Activated CD4-positive, alpha-beta T cell treated with anti-CD3 and anti-CD28 coated beads, Interleukin-2, amount 10 ng/mL, durations not matched to agents 7 days and 5 days (primary cell): ENCODE results near the gene OCSTAMP. TPM values are rescaled to one million over a fixed set of nuclear protein-coding genes. Genes with fewer than 3 reads are reported as not detected.
A peak's percentile ranks its signal among the peaks of the same experiment; 100 is the strongest.

ENCODE experiments used
- CTCF ChIA-PET: fragments of 350-600 bp; sonication (Branson Sonifier 250); formaldehyde crosslinking; loops from one replicate; lab custom pipeline; 2021; ENCODE audit warnings: antibody characterized with exemption; lab: Charles Lee
- POLR2A ChIA-PET: fragments of 350-600 bp; sonication (Branson Sonifier 250); formaldehyde crosslinking; loops from one replicate; lab custom pipeline; 2021; ENCODE audit warnings: antibody characterized with exemption; lab: Charles Lee
- DNase-seq: peaks from one replicate; pipeline ENCODE4 v3.0.0-alpha.2; 2020
- H3K27ac Mint-ChIP-seq: one replicate; pipeline ENCODE4 v1.8.0; 2021; ENCODE audit warnings: mild to moderate bottlenecking, moderate library complexity, mixed read lengths
- H3K27me3 Mint-ChIP-seq: one replicate; pipeline ENCODE4 v1.8.0; 2021; ENCODE audit warnings: mixed read lengths
- H3K36me3 Mint-ChIP-seq: one replicate; pipeline ENCODE4 v1.8.0; 2021; ENCODE audit warnings: low read depth, mixed read lengths
- H3K4me1 Mint-ChIP-seq: one replicate; pipeline ENCODE4 v1.8.0; 2021; ENCODE audit warnings: mixed read lengths
- H3K4me3 Mint-ChIP-seq: one replicate; pipeline ENCODE4 v1.8.0; 2021; ENCODE audit warnings: mild to moderate bottlenecking, moderate library complexity, mixed read lengths
- H3K9me3 Mint-ChIP-seq: one replicate; pipeline ENCODE4 v1.8.0; 2021; ENCODE audit warnings: mixed read lengths
- total RNA-seq, 2 experiments: library from RNA; stranded (reverse); gene quantifications; one replicate each; pipeline ENCODE4 v1.2.3, GENCODE V29; 2021

Gene OCSTAMP
- total RNA-seq, 2 experiments from 2014 or later: not detected

DNA sequence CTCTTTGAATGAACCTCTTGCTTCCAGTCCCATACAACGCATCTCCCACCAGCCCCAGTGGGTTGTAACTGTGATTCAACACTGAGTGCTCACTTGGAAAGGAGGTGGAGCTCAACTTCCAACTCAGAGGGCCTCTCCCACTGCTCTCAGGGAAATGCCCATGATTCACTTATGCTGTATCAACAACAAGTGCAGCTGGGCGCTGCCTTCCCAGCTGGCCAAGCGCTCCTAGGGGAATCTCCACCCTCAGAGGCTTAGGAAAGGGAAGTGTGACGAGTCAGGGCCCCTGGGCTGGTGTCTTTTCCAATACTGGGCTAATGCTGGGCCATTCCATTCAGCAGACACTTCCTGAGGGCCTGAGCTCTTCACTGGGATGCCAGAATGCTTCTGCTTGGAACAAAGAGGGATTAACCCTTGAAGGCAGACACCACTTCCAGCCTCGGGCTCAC, 8.1 kb upstream of the OCSTAMP start:
- H3K9me3 Mint-ChIP-seq: no peaks in the 10 kb centered on the region
- CTCF ChIA-PET: interaction anchor here (0.8 to 1.0 kb wide), 4 partner anchors 9 to 19 kb away, joined by 3 to 5 read pairs (median 3); no protein-coding TSS in a partner anchor
- no peak overlapping the region for H3K4me3 Mint-ChIP-seq
- H3K27me3 Mint-ChIP-seq: peaks cover 4% of the 10 kb centered on the region
- no peak for DNase-seq
- POLR2A ChIA-PET: interaction anchor here (1.1 kb wide), 1 partner anchor 45 kb away, joined by 3 read pairs; no protein-coding TSS in a partner anchor
- no peak overlapping the region for H3K27ac Mint-ChIP-seq
- H3K4me1 Mint-ChIP-seq: peaks cover 44% of the 10 kb centered on the region
- no peaks in the 10 kb centered on the region for H3K36me3 Mint-ChIP-seq

DNA sequence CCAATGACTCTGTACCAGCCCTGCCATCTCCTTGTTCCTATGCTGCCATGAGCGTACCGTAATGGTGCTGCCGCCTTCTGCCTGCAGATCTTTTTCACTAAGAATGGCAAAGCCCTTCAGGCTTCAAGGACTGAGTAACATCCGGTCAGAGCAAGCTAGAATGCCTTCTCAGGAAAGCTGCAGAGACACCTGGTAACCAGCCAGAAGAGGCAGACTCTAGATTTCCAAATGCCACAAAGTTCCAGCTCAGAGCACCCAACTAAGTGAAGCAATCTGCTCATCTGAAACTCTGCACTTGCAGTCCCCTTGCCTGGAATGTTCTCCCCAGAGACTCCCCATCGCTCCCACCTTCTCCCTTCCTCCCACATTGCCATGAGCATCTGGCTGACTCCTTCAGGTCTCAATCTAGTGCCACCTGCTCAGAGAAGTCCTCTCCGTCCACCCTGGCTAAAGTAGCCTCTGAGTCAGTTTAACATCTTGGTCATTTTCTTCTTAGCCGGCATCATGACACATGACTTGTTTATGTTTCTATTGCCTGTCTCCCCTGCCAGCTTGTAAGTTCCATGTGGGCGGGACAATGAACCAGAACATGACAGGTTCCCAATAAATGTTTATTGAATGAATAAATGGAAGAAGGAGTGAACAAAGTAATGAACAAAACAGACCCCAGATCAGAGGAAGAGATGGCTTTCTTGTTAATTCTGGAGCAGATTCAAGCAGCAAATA, 6.9 kb upstream of the OCSTAMP start:
- peaks cover 4% of the 10 kb centered on the region for H3K27me3 Mint-ChIP-seq
- no peaks in the 10 kb centered on the region for H3K36me3 Mint-ChIP-seq
- H3K4me1 Mint-ChIP-seq: peaks cover 55% of the 10 kb centered on the region
- POLR2A ChIA-PET: interaction anchor here (1.1 kb wide), 1 partner anchor 44 kb away, joined by 3 read pairs; no protein-coding TSS in a partner anchor
- no peaks in the 10 kb centered on the region for H3K9me3 Mint-ChIP-seq
- no peak overlapping the region for H3K4me3 Mint-ChIP-seq
- no peak for DNase-seq
- CTCF ChIA-PET: no interaction called here
- H3K27ac Mint-ChIP-seq: no peak overlapping the region

- no peak overlapping the region for H3K27ac Mint-ChIP-seq
- CTCF ChIA-PET: interaction anchor here (0.5 to 1.7 kb wide), 3 partner anchors 17 to 149 kb away, joined by 3 to 4 read pairs (median 3); no protein-coding TSS in a partner anchor
- H3K27me3 Mint-ChIP-seq: peaks cover 4% of the 10 kb centered on the region
- H3K4me3 Mint-ChIP-seq: no peak overlapping the region
- H3K4me1 Mint-ChIP-seq: peaks cover 64% of the 10 kb centered on the region
- POLR2A ChIA-PET: no interaction called here
- H3K36me3 Mint-ChIP-seq: no peaks in the 10 kb centered on the region
- no peak for DNase-seq
- no peaks in the 10 kb centered on the region for H3K9me3 Mint-ChIP-seq
Observed at GRCh38 chr20:46555370-46555956, 5.0 kb upstream of the OCSTAMP start.

DNA sequence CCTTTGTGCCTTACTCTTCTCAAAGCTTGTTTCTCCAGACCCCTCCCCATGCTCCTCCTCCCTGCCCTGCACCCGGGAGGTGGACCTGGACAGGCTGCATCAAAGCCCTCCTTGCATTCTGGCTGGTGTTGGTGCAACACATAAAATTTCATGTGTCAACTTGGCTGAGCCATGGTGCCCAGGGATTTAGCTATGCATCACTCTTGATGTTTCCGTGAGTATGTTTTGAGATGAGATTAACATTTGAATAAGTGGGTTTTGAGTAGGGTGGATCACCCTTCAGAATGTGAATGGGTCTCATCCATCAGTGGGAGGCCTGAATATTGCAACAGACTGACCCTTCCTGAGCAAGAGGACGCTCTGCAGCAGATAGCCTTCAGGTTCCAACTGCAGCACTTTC, 4.4 kb upstream of the OCSTAMP start:
- Mint-ChIP-seq H3K4me3 (no peak overlapping the region), H3K27me3 (peaks cover 4% of the 10 kb centered on the region), H3K9me3 (no peaks in the 10 kb centered on the region), H3K36me3 (no peaks in the 10 kb centered on the region), H3K4me1 (peaks cover 63% of the 10 kb centered on the region), H3K27ac (no peak overlapping the region)
- CTCF ChIA-PET: interaction anchor here (0.7 to 1.7 kb wide), 3 partner anchors 10 to 32 kb away, joined by 3 to 6 read pairs (median 4); no protein-coding TSS in a partner anchor
- POLR2A ChIA-PET: no interaction called here
- DNase-seq: no peak

DNA sequence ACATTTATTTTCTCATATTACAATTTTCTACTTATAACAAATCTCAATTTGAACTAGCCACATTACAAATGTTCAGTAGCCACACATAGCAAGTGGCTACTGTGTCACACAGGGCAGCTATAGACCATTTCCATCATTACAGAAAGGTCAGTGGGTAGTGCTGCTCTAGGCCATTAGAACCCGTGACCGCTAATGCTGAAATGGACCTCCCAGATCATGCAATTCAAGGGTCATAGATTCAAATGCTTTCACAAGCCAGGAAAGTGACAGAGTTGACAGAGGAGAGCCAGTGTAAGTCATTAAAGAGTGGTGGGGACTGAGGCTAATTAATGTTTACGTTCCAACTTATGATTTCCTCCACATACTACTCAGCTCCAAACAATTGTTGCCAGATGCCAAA, 3.5 kb upstream of the OCSTAMP start:
- Mint-ChIP-seq H3K9me3 (no peaks in the 10 kb centered on the region), H3K4me3 (no peak overlapping the region), H3K36me3 (no peaks in the 10 kb centered on the region), H3K4me1 (peaks cover 59% of the 10 kb centered on the region), H3K27me3 (peaks cover 4% of the 10 kb centered on the region), H3K27ac (no peak overlapping the region)
- no peak for DNase-seq
- POLR2A ChIA-PET: no interaction called here
- CTCF ChIA-PET: interaction anchor here (1.7 kb wide), 1 partner anchor 32 kb away, joined by 4 read pairs; no protein-coding TSS in a partner anchor

DNA sequence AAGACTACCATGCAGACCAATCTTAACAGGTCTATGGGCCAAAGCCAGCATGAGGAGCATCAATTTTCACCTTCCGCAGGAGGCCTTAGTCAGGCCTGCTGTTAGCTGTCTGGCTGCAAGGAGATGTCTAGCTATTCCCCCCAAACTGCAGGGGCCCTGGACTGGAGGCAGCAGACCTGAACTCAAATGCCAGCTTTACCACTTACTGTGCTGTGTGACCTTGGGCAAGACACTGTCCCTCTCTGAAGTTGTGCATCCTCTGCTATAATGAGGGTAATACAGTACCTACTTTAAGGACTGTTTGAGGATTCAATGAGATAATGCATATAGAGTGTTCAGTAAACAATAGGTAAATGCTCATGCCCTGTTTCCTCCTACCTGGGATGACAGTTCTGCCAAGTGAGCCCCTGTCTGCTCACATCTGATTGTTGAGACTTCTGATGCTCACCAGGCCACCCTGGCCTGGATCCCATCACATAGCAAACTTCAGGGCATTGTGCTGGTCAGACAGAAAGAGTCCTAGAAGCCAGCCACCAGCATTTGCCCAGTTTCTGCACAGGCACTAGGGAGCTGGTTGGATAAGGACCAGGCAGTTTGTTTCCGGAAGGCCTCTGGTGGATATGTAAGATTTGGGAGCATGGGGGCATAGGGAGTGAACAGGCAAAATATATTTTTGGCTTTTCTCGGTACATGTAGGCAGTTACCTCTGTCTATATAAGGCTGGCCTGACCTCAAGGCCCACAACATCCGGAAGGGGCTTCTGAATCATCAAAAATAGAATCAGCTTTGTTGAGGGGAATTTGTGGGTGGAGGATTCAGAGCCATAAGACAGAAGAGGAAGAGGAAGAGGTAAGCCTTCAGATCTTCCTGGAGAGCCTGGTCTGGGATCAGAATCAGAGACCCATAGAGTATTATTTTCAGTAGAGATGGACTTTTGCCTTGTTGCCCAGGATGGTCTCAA, 2.3 kb upstream of the OCSTAMP start:
- H3K4me3 Mint-ChIP-seq: peak overlapping the region; percentile 41
- peak; percentile 67 for DNase-seq
- H3K36me3 Mint-ChIP-seq: no peaks in the 10 kb centered on the region
- no peaks in the 10 kb centered on the region for H3K9me3 Mint-ChIP-seq
- peaks cover 4% of the 10 kb centered on the region for H3K27me3 Mint-ChIP-seq
- peaks cover 54% of the 10 kb centered on the region for H3K4me1 Mint-ChIP-seq
- ChIA-PET POLR2A (interaction anchor here (0.5 to 1.0 kb wide), 2 partner anchors 8 to 119 kb away, joined by 4 read pairs; no protein-coding TSS in a partner anchor), CTCF (interaction anchor here (2.1 kb wide), 1 partner anchor 10 kb away, joined by 9 read pairs; no protein-coding TSS in a partner anchor)
- H3K27ac Mint-ChIP-seq: peak overlapping the region; percentile 75

DNA sequence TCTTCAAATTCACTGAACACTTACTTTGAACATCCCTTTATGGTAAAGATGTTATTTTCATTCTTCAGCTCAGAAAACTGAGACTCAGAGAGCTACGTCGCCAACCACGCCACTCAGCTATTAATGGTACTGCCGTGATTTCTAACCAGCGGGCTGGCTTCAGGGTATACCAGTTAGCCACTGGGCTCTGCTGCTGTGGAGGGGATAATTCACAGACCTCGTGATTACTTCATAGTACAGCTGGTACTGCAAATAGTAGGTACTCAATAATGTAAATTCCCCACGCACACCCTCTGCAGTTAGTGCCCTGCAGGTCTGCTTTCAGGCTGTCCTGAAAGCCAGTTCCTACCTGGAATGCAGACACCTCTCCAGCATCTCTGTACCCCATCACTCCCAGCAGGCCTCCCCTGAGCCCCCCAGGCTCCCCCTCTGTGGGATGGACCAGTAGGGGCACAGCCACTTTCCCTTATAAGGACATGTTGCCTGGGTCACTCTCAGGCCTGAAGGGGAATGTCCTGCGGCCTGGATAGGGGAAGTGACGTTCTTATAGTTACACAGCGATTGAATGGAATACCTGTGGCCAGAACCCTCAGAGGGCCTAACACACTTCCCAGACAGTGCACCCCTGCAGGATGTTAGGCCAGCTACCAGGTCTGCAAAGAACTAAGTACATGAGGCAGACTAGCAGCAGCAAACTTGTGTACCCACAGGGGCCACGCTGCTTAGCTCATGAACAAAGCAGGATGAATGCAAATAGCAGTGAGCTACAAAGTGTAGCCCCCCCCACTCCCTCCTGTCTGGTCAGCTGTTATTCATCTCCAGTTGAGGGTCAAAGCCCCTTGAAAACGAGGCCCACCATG, 1.3 kb upstream of the OCSTAMP start:
- Mint-ChIP-seq H3K4me3 (no peak overlapping the region), H3K9me3 (no peaks in the 10 kb centered on the region), H3K36me3 (no peaks in the 10 kb centered on the region), H3K4me1 (peaks cover 47% of the 10 kb centered on the region), H3K27me3 (peaks cover 3% of the 10 kb centered on the region), H3K27ac (peak overlapping the region; percentile 75)
- DNase-seq: no peak
- POLR2A ChIA-PET: interaction anchor here (0.6 kb wide), 1 partner anchor 145 kb away, joined by 3 read pairs; no protein-coding TSS in a partner anchor
- CTCF ChIA-PET: interaction anchor here (1.1 to 2.1 kb wide), 3 partner anchors 8 to 11 kb away, joined by 4 to 9 read pairs (median 7); no protein-coding TSS in a partner anchor

DNA sequence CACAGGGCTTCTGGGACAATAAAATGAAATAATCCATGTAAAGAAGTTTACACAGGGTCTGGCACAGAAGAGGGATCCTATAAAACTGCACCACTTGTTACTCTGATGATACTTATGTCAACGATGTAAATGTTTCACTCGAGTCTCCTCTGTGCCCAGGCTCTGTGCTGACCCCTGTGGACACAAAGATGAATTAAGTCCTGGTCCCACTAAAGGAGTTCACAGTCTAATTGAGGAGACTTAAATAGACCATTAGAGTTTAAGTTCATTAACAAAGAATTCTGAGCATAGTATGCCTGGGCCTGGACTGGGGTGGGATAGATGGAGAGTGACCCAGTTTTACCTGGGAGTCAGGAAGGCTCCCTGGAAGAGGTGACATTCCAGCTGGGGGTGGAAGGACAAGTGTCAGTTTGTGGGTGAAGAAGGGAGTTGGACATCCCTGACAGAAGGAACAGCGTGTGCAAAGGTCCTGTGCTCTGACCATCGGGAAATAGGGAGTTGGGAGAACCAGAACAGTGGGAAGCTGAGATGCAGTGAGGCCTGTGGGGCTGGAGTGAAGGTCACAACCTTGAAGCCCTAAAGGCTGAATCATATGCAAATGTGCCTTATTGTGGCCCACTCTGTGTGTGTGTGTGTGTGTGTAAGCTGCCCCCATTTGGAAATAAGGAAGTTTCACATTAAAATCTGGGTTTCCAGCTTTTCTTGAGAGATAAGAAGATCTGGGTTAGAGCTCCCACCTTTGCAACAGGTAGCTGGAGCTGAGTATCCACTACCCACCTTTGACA, 1.1 kb downstream of the OCSTAMP start:
- no peaks in the 10 kb centered on the region for H3K36me3 Mint-ChIP-seq
- DNase-seq: no peak
- no peaks in the 10 kb centered on the region for H3K27me3 Mint-ChIP-seq
- CTCF ChIA-PET: interaction anchor here (0.6 to 1.1 kb wide), 7 partner anchors 9 to 1593 kb away, joined by 3 to 5 read pairs (median 3); partner anchors contain the start of gene ZNF334
- POLR2A ChIA-PET: no interaction called here
- H3K9me3 Mint-ChIP-seq: no peaks in the 10 kb centered on the region
- no peak overlapping the region for H3K27ac Mint-ChIP-seq
- H3K4me3 Mint-ChIP-seq: no peak overlapping the region
- H3K4me1 Mint-ChIP-seq: peaks cover 34% of the 10 kb centered on the region

GRCh38 chr20:46548688-46549087, 1.8 kb downstream of the OCSTAMP start:
- H3K4me1 Mint-ChIP-seq: peaks cover 35% of the 10 kb centered on the region
- no peak for DNase-seq
- ChIA-PET CTCF (no interaction called here), POLR2A (no interaction called here)
- no peaks in the 10 kb centered on the region for H3K9me3 Mint-ChIP-seq
- H3K27me3 Mint-ChIP-seq: no peaks in the 10 kb centered on the region
- H3K36me3 Mint-ChIP-seq: no peaks in the 10 kb centered on the region
- H3K27ac Mint-ChIP-seq: no peak overlapping the region
- H3K4me3 Mint-ChIP-seq: no peak overlapping the region

GRCh38 chr20:46547995-46548394, 2.5 kb downstream of the OCSTAMP start:
- Mint-ChIP-seq H3K4me3 (no peak overlapping the region), H3K36me3 (no peaks in the 10 kb centered on the region), H3K4me1 (peaks cover 32% of the 10 kb centered on the region), H3K27ac (no peak overlapping the region), H3K27me3 (peaks cover 3% of the 10 kb centered on the region), H3K9me3 (no peaks in the 10 kb centered on the region)
- DNase-seq: no peak
- ChIA-PET CTCF (no interaction called here), POLR2A (no interaction called here)

DNA sequence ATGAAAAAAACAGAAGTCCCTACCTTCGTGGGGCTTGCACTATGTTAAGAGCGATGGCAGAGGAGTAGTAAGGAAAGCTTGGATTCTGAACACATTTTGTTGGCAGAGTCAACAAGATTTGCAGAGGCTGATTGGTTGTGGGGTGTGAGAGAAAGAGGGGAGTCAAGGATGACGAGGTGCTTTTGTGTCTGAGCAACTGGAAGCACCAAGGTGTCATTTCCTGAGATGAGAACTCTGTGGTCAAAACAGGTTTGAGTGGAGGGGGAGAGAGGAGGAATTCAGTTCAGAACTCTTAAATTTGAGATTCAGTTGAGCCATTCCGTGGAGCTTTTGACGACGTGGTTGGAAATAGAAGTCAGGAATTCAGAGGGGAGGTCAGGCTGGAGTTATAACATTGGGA, 3.5 kb downstream of the OCSTAMP start:
- peaks cover 7% of the 10 kb centered on the region for H3K27me3 Mint-ChIP-seq
- CTCF ChIA-PET: no interaction called here
- POLR2A ChIA-PET: no interaction called here
- DNase-seq: no peak
- H3K27ac Mint-ChIP-seq: no peak overlapping the region
- H3K4me3 Mint-ChIP-seq: no peak overlapping the region
- peaks cover 22% of the 10 kb centered on the region for H3K4me1 Mint-ChIP-seq
- no peaks in the 10 kb centered on the region for H3K9me3 Mint-ChIP-seq
- H3K36me3 Mint-ChIP-seq: no peaks in the 10 kb centered on the region
